GM19468 (cell line): ENCODE measurements around the gene DDOST.
"Not testable (repeated sequence)": the region's sequence is repeated elsewhere in the genome, so short reads cannot be mapped to it uniquely, and the experiment has no call there.

Source experiments
- ATAC-seq: cut with Tn5 transposase; IDR thresholded peaks from one replicate; pipeline ENCODE4 v1.9.1; 2021; ENCODE audit warnings: mild to moderate bottlenecking, moderate library complexity, moderate number of reproducible peaks; ENCODE audit not compliant: unreplicated experiment; ENCODE audit errors: extremely low read depth

The DDOST gene

GRCh38 chr1:20693623-20694022, 32.5 kb upstream of the DDOST start:
- ATAC-seq = no peak

GRCh38 chr1:20691872-20692271, 30.7 kb upstream of the DDOST start:
- ATAC-seq = no peak

DNA sequence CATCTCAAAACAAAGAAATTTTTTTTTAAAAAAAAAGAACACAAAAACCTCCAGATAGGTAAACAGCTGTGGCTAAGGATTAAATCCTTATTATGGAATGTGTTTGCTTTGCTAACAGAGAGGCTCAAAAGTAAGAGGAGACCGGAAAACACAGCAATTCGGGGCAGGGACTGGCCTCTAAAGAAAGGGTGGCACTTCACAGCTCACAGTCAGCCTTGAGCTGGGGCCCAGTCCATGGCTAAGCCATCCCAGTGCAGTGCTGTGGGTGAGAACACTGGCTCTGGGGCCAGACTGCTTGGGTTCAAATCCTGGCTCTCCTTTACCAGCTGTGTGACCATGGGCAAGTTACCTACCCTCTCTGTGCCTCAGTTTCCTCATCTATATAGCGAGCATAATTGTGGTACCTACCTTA, 28.5 kb upstream of the DDOST start:
- ATAC-seq = no peak

GRCh38 chr1:20686883-20687725, 25.9 kb upstream of the DDOST start:
- no peak for ATAC-seq

GRCh38 chr1:20685741-20686140, 24.6 kb upstream of the DDOST start:
- ATAC-seq = no peak

DNA sequence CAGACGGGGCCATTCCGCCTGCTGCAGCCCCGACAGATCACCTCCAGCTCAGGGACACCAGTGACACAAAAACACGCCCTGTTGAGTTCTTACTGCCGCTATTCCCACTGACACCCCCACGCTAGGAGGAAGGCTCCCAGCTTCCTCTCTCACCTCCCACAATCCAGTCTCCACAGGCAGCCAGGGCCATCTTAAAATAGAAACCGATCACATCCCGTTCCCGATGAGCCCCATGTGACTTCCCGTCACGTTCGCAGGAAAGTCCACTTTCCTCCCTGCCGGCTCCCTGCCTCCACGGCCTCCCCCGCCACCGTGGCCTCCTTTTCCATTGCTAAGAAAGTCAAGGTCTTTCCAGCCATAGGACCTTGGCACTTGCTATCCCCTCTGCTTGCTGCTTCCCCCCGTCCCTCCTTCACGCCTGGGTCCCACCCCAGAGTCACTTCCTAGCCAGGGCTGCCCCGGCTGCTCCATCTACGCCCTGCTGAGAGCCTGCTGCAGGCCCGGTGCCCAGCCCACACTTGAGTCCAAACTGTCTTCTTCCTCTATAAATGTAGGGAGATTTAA, 24.0 kb upstream of the DDOST start:
- ATAC-seq = no peak

GRCh38 chr1:20684651-20685050, 23.5 kb upstream of the DDOST start:
- no peak for ATAC-seq

DNA sequence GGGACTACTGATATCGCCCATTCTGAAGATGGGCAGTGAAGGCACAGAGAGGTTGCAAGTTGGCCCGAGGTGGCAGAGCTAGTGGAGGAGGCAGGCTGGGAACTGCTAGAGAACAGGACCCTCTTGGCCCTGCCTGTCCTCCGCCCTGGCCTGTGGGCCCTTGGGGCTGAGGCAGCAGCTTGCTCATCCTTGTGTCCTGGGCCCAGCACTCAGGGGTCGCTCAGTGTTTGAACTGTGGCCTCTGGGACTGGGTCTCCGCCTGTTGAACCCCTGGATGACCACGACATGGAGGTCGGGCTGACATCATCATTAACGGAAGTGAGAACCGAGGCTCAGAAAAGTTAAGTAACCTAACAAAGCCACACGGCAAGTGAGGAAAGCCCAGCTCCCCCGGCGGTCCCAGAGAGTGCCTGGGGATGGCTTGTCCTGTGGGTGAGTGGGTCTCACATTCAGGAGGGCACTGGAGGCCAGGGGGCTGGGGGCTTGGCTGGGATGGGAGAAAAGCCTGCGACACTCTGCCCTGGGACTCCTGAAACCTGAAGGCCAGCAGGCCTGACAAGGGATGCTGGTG, 23.0 kb upstream of the DDOST start:
- ATAC-seq = no peak

DNA sequence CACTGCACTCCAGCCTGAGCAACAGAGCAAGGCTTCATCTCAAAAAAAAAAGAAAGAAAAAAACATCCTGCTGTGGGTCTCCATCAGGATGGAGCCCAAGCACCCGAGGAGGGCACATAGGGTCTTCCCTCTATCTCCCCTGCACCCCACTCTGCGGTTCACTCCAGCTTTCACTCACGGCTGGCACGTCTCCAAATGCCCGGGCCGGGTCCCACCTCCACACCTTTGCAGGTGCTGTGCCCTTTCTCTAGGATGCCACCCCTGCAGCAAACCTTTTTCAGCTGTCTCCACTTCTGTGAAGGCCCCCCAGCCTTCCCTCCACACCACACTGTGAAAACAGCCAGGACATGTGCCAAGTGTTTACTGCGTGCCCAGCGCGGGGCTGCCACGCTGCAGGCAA, 22.4 kb upstream of the DDOST start:
- ATAC-seq = no peak

- no peak for ATAC-seq
These were observed 21.5 kb upstream of the DDOST start for GRCh38 chr1:20682571-20683236.

- ATAC-seq = no peak
These were observed 20.8 kb upstream of the DDOST start for GRCh38 chr1:20681999-20682398.

DNA sequence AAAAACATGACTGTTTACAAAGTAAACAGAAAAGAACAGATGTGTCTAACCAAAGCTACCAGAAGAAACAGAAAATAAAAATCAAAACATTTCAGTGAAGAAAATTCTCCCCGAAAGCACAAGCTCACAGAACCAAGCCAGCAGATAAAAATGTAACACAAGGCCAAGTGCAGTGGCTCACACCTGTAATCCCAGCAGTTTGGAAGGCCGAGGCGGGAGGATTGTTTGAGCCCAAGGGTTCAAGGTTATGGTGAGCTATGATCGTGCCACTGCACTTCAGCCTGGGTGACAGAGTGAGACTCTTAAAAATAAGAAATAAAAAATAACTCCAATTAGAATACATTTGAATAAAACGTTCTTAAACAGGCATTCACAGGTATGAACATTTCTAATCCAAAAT, 19.1 kb upstream of the DDOST start:
- no peak for ATAC-seq

GRCh38 chr1:20678599-20678998, 17.4 kb upstream of the DDOST start:
- ATAC-seq = no peak

- not testable (repeated sequence) for ATAC-seq
These were observed 12.5 kb upstream of the DDOST start for GRCh38 chr1:20673626-20674025.

GRCh38 chr1:20672265-20672632, 11.1 kb upstream of the DDOST start:
- ATAC-seq = no peak

DNA sequence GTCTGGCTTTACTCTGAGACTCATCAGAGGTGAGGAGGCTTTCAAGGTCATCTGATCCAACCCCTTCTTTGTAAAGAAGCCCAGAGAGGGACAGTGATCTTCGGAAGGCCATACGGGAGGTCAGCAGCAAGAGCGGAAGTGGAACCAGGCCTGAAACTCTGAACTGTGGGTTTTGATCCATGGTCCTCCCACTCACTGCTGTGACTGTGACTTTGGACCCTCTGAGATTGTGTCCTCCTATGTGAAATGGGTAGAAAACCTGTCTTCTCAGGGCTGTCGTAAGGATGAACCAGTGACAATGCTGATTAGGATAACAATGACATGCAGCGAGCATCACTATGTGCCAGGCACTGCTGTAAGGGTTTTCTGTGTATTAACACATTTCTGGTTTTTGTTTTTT, 9.8 kb upstream of the DDOST start:
- no peak for ATAC-seq

DNA sequence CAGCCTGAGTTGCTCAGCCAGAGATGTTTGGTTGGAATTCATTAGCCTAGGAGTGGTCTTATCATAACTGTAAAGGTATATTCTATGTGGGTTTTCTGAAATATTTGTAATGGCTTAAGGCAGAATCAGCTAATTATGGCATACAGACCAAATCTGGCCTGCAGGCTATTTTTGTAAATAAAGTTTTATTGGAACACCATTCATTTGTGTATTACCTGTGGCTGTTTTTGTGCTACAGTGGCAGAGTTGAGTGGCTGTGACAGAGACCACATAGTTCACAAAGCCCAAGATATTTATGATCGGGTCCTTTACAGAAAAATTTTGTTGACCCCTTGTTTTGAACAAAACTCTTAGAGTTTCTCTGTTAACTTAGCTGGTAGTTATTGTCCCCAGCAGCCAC, 7.4 kb upstream of the DDOST start:
- ATAC-seq = no peak

- ATAC-seq = no peak
These were observed 5.6 kb upstream of the DDOST start for GRCh38 chr1:20666804-20667203.

DNA sequence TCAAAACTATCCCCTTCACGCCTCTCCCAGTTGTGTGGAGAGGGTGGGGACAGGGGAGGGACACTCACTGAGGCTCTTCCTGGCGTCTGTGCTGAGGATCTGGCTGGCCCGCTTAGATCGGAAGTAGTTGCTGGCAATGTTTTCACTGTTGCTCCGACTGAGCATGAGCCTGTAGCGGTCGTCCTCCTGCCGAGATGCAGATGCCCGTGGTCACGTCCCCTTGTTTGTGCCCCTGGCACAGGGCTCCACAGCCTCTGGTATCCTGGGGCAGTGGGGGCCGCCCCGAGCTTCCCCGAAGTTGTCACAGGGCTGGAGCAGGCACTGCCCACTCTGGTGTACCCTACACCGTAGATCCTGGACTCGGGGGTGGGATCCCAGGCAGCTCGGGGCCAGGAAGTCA, 5.0 kb upstream of the DDOST start:
- ATAC-seq = no peak

DNA sequence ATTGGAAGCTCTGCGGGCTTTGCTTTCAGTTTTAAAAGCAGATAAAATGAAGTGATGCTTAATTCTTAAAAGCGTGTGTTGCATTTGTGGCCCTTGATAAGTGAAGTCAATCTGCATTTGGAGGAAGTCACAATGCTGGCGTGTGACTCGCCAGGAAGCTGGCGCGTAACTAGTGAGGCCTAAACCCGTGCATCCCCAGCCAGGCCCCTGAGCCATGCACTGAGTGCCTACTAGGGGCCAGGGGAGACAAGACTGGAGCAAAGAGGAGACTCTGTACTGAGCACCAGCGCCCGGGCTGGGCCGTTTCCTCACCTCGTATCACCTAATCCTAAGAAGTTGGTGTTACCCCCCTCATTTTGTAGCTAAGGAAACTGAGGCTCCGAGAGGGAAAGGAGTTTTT, 4.6 kb upstream of the DDOST start:
- ATAC-seq = no peak
